Hippocampal formation (tissue), 2 donors: ENCODE data around the gene ZCCHC14.

Experiments
- DNase-seq, 2 donors: peaks; one replicate each; lab custom pipeline; 2025; lab: John Stamatoyannopoulos, UW

Gene ZCCHC14

GRCh38 chr16:87477209-87477981, 15.4 kb downstream of the ZCCHC14 start:
- DNase-seq: peak in 1 of 2 donors; percentile 67

DNA sequence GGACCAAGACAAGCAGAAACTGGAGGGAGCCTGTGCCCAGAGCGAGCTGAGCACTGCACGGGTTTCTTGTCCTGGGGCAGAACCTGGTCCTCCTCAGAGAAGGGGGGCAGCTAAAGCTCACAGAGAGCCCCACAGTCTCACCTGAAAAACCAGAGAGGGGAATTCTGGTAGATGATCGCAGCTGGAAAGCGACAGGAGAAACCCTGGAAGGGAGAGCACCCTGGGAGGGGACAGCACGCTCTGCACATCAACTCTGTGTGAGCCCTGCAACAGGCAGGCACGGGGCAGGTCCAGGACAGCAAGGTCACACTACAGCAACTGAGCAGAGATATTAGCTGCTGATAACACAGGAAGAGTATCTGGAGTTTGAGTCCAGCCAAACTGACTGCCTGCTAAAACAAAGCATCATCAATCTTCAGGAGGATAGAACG, 18.2 kb downstream of the ZCCHC14 start:
- DNase-seq: no peak

- DNase-seq: no peak
Measured at GRCh38 chr16:87474017-87474416, 18.8 kb downstream of the ZCCHC14 start.

DNA sequence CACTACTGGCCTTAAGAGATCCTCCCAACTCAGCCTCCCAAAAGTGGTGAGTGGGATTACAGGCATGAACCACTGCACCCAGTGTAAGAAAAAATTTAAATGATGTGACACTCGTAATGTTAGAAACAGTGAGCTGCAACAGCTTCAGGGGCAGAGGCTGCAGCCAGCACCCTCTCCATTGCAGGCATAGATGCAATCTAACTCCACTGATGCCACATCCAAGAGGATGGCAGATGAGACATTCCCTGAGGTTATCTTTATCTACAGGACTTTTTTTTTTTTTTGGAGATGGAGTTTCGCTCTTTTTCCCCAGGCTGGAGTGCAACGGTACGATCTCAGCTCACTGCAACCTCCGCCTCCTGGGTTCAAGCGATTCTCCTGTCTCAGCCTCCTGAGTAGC, 19.9 kb downstream of the ZCCHC14 start:
- no peak for DNase-seq

DNA sequence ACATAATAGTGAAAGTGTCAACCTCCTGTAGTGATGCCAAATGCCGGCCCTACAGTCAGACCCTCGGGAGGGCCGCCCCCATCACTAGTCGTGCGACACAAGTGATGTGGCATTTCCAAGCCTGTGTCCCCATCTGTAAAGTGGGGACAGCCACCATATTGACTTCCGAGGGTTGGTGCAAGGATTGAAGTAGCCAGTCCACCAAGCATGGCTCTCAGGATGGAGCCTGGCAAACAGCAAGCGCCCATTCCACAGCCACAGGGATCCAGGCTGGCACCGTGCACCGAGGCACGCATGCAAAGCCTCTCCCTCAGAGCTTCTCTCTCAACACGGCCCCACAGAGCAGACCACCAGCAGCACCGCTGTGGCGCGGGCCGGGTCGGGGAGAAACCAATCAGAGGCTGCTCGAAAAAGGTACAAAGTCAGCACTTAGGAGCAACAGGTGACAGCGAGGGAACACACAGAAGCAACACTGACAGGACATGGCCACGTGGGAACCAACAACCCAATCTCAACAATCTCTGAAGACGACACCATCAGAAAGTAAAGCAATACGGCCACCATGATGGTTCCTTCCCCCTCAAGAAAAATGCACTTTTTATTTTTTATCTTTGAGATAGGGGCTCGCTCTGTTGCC, 20.6 kb downstream of the ZCCHC14 start:
- no peak for DNase-seq

- DNase-seq: no peak
Measured at GRCh38 chr16:87471278-87472141, 21.3 kb downstream of the ZCCHC14 start.

- DNase-seq: no peak
Measured at GRCh38 chr16:87470332-87470731, 22.5 kb downstream of the ZCCHC14 start.

DNA sequence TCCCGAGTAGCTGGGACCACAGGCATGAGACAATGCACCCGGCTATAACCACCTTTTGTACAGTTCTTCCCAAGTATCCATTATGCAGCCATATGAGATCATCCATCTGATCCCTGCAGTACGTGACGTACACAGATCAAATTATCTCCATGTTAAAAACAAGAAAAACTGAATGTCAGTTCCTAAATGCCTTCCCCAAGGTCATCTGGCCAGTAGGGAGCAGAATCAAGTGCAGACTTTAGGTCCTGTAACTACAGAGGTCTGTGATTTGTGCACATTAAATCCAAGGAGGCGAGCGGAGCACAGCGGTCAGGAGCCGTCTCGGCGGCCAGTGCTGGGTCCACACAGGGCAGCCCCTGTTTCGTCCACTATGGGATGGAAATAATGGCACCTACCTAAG, 23.7 kb downstream of the ZCCHC14 start:
- DNase-seq: no peak

- no peak for DNase-seq
Measured at GRCh38 chr16:87468550-87468949, 24.3 kb downstream of the ZCCHC14 start.

DNA sequence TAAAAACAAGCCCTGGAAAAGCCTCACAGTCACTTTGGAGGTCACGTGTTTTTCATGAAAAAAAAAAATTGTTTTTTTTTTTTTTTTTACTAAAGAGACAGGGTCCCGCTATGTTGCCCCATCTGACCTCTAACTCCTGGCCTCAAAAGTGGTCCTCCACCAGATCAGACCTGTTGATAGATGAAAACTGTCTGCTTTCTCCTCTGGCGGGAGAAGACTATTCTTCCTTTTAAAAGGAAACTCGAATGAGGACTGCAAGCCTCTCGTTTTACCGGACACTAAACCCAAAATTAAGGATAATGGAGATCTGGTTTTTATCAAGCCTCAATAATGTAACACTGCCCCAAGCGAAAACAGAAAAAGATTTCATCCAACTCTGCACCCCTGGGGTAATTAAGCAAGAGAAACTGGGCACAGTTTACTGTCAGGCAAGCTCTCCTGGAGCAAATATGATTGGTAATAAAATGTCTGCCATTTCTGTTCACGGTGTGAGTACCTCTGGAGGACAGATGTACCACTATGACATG, 25.8 kb downstream of the ZCCHC14 start:
- DNase-seq: no peak

GRCh38 chr16:87465879-87466278, 26.9 kb downstream of the ZCCHC14 start:
- no peak for DNase-seq

GRCh38 chr16:87465306-87465705, 27.5 kb downstream of the ZCCHC14 start:
- no peak for DNase-seq

DNA sequence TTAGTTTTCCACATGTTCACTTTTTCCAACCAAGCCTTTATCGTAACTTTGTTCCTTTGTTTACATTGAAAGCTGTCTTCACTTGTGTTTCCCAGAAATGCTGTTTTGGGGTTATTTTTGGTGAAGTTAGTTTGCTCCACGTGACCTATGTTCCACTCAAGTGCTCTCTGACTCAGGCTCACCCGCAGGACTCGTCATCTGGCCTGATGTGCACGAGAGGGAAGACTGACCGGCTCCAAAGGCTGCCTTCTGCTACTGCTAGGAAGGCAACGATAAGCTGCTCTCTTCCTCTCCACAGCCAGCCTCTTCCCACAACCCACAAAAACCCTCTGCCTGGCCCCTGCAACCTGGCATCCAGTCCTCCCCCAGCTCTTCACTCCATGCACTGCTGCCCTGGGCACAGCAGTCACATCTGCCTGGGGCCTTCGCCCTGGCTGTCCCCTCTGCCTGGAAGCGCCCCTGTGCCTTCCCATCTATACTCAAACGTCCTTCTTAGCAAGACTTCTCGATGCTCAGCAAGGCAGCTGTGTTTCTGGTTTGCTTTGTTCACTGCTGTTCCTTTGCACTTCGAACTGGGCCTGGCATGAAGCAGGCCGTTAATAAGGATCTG, 28.0 kb downstream of the ZCCHC14 start:
- no peak for DNase-seq

DNA sequence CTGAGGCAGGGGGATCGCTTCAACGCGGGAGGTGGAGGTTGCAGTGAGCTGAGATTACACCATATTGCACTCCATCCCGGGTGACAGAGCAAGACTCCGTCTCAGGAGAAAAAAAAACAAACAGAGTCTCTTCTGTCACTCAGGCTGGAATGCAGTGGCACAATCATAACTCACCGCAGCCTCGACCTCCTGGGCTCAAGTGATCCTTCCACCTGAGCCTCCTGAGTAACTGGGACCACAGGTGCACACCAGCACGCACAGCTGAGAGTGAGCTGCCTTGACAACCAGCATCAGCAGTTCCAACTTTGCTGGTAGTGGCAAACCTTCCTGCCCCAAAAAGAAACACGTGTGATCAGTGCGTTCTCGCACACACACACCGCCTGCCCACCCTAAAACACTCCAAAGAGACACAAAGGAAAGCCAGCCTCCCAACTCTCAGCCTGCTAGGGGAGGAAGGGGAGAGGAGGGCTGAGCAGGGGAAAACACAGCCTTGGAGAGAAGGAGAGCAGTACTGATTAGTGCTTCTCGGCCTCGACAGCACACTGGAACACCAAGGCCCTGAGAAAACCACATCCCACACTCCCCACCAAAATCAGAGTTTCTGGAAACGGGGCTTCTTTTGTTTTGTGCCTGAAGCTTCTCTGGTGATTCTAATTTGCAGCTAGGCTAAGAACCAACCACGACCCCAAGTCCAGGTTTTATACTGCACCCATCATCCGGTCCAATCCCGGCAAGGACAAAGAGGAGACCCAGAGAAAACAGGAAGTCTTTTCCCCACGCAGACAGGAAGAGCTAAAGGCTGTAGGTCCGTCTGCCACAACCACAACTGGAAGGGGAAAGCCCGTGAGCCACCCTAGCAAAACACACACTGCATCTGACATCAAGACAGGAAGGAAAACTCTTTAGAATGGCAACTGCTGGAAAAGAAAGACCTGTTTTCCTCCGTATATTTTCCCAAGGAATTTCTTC, 28.8 kb downstream of the ZCCHC14 start:
- DNase-seq: no peak

DNA sequence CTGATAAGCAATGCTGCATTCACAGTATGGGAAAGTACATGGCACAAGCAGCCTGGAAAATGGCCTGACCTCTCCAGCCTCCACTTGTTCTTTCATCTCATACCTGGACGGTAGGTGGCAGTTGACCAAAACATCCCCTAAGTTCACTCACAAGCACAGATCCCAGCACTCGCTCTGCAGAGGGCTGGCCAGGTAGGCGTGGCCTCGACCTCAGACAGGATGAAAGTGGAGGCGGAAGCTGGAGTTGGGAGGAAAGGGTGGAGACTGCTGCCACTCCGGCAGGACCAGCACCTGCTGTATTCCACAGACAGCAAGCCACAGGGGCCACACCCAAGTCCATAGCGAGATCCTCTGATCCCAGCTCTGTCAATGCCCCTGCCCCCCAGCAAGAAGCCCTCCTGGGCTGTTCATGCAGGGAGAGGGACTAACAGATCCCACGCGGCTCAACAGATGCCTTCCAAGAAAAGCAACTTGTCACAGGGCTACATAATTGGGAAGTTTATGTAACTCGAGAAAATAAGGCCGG, 31.3 kb downstream of the ZCCHC14 start:
- DNase-seq: no peak

- DNase-seq: no peak
Measured at GRCh38 chr16:87460936-87461335, 31.9 kb downstream of the ZCCHC14 start.

- DNase-seq: no peak
Measured at GRCh38 chr16:87459833-87460232, 33.0 kb downstream of the ZCCHC14 start.

GRCh38 chr16:87459027-87459426, 33.8 kb downstream of the ZCCHC14 start:
- no peak for DNase-seq

- DNase-seq: no peak
Measured at GRCh38 chr16:87458424-87458915, 34.4 kb downstream of the ZCCHC14 start.

GRCh38 chr16:87457709-87458423, 35.0 kb downstream of the ZCCHC14 start:
- no peak for DNase-seq
